ENCODE data around the gene ERAS.

The ERAS gene

DNA sequence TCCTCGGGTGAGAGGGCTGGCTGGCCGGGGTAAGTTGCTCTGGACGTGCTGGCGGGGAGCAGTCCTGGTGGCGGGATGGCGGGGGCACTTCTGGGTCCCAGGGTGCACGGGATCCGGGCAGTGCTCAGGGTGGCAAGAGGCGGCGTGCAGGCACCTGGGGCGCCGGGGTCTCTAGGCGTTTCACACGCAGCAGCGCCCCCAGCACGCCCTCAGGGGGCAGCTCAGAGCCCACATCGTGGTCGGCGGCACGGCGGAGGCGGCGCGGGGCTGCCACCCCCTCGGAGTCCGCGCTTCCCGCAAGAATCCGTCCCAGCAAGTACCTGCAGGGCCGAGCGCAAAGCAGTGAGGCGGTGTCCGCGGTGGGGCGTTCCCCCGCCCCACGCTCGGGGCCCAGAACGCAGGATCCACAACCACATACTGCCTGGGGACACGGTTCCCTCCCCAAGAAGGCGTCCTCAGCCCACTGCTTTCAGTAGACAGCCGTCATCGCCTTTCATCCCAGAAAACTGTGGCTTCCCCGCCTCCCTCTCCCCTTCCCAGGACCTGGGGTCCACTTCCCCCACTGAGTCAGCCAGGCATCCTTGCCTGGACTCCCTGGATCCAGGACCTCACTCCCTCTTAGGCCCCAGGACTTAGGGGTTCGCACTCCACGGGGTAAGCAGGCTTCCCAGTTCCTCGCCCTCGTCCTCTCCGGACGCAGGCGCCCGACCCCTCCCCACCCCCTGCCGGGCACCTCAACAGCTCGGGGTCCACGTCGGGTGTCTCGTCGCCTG lies 5.0 kb downstream of the ERAS start:
- H3K4me3 ChIP-seq (ENCODE audit: low read depth, low read length) = no peak overlapping the region
- TF ChIP-seq, protein P1, sequence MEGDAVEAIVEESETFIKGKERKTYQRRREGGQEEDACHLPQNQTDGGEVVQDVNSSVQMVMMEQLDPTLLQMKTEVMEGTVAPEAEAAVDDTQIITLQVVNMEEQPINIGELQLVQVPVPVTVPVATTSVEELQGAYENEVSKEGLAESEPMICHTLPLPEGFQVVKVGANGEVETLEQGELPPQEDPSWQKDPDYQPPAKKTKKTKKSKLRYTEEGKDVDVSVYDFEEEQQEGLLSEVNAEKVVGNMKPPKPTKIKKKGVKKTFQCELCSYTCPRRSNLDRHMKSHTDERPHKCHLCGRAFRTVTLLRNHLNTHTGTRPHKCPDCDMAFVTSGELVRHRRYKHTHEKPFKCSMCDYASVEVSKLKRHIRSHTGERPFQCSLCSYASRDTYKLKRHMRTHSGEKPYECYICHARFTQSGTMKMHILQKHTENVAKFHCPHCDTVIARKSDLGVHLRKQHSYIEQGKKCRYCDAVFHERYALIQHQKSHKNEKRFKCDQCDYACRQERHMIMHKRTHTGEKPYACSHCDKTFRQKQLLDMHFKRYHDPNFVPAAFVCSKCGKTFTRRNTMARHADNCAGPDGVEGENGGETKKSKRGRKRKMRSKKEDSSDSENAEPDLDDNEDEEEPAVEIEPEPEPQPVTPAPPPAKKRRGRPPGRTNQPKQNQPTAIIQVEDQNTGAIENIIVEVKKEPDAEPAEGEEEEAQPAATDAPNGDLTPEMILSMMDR (IDR thresholded peaks at IDR 0.05; ENCODE audit: low read depth, low read length) = no peak
- in situ Hi-C loops (cut with HindIII; ENCODE audit: low sequenced_read_pairs) = no loop called here
- DNase-seq (ENCODE audit: low read depth, low spot score) = no peak

DNA sequence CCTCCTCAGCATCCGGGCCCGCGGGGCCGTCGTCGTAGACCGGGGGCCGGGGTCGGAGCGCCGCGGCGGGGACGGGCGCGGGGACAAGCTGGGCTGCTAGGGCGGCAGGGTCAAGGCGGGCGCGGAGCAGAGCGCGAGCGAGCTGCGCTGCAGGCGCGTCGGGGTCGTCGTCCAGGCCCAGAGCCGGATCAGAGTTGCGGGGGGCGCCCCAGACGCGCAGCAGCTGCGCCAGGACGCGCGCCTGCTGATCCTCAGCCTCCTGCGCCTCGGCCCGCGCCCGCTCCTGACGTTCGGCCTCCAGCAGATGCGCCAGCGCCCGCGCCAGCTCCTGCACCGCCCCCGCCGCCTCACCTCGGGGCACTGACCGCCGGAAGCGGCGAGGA lies 5.6 kb downstream of the ERAS start:
- no peak overlapping the region for H3K4me3 ChIP-seq (ENCODE audit: low read depth, low read length)
- DNase-seq (ENCODE audit: low read depth, low spot score) = no peak
- TF ChIP-seq, protein P1 (IDR thresholded peaks at IDR 0.05; ENCODE audit: low read depth, low read length) = no peak
- in situ Hi-C loops (cut with HindIII; ENCODE audit: low sequenced_read_pairs) = no loop called here

DNA sequence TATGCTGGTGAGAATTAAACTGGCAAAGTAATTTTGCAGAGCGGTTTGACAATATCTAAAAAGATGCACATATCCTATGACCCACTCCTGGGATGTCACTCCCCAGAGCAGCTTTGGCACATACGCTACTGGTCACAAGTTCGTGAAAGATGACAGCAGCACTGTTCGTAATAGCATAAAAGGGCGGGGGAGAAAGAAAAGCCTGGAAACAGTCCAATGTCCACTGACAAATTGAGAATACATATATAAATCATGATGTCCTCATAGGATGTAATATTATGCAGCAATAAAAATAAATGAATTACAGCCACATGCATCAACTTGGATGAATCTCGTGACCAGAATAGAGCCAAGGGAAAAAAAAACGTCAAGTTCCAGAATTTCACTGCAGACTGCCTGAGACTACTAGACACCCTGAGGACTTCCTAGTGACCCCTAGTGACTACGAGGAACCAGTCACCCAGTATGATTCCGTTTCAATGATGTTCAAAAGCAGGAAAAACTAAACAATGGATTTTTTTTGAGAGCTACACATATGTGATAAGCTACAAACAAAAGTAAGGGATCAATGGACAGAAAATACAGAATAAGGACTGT lies 7.3 kb downstream of the ERAS start:
- no peak for DNase-seq (ENCODE audit: low read depth, low spot score)
- H3K4me3 ChIP-seq (ENCODE audit: low read depth, low read length) = no peak overlapping the region
- TF ChIP-seq, protein P1 (IDR thresholded peaks at IDR 0.05; ENCODE audit: low read depth, low read length) = no peak
- in situ Hi-C loops (cut with HindIII; ENCODE audit: low sequenced_read_pairs) = no loop called here

DNA sequence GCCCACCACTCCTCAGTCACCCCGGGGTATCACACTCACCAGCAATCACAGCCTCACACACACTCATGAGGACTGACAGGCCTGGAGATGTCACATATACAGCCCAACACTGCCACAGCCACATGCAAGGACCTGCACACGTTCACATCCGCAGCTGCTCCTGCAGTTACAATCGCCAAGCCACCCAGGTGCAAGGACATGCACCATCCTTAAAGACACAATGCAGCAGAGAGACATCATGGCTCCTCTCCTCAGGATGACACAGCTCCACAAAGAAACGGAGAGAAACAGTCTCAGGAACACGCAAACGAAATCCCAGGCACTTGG lies 8.0 kb downstream of the ERAS start:
- DNase-seq (ENCODE audit: low read depth, low spot score) = no peak
- in situ Hi-C loops (cut with HindIII; ENCODE audit: low sequenced_read_pairs) = no loop called here
- no peak overlapping the region for H3K4me3 ChIP-seq (ENCODE audit: low read depth, low read length)
- TF ChIP-seq, protein P1 (IDR thresholded peaks at IDR 0.05; ENCODE audit: low read depth, low read length) = no peak

DNA sequence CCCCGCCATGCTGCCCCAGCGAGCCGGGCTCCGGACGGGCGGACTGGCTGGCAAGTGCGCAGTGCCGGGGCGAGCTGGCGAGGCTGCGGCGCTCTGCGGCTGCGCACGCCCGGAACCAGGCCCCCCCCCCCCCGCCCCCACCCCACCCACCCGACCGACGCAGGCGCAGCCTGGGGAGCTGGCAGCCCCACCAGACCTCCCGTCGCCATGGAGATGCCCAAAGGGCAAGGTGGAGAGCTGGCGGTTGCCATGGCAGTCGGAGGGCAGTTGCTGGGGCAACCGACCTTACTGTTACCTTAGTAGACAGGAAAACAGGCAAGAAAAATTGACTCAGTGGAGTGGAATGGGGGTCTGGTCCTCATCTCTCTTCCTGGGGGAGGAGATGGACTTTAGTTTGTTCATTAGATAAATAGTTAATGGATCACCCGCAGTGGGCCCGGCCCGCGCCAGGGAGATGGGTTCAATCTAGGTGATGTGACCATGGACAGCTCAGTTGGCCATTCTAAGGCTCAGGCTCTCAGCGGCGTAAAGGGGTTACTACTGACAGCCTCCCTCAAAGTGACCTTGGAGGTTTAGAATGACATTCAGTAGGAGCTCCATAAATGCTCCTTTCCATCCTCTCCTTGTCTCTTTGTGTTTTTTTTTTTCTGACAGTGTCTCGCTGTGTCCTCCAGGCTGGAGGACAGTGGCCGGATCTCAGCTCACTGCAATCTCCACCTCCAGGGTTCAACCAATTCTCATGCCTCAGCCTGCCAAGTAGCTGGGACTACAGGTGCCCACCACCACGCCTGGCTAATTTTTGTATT lies 9.4 kb downstream of the ERAS start, which contains the start of gene PCSK1N:
TSS of gene PCSK1N (minus strand) at position 87 of the 806 bp plus-strand sequence. CDS start at position 9, 78 bp downstream.
- DNase-seq (ENCODE audit: low read depth, low spot score) = no peak
- TF ChIP-seq, protein P1 (IDR thresholded peaks at IDR 0.05; ENCODE audit: low read depth, low read length) = no peak
- in situ Hi-C loops (cut with HindIII; ENCODE audit: low sequenced_read_pairs) = no loop called here
- H3K4me3 ChIP-seq (ENCODE audit: low read depth, low read length) = peak within 1 kb of the TSS; percentile 17

DNA sequence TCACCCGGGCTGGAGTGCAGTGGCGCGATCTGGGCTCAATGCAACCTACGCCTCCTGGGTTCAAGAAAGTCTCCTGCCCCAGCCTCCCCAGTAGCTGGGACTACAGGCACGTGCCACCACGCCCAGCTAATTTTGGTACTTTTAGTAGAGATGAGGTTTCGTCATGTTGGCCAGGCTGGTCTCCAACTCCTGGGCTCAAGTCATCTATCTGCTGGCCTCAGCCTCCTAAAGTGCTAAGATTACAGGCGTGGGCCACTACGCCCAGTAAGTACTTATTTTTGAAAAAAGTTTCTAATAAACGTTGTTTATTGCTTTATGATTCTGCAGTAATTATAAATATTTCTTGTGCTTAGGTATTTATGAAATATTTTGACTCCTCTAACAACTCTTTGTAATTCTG lies 13.4 kb downstream of the ERAS start:
- H3K4me3 ChIP-seq (ENCODE audit: low read depth, low read length) = no peak overlapping the region
- in situ Hi-C loops (cut with HindIII; ENCODE audit: low sequenced_read_pairs) = no loop called here
- TF ChIP-seq, protein P1 (IDR thresholded peaks at IDR 0.05; ENCODE audit: low read depth, low read length) = no peak
- no peak for DNase-seq (ENCODE audit: low read depth, low spot score)

Data from astrocyte of the spinal cord (primary cell).